ENCODE measurements around the gene FGF14.

The FGF14 gene

GRCh38 chr13:101773062-101773461, 628.8 kb downstream of the FGF14 start:
- no peak for DNase-seq

- DNase-seq = no peak
These were observed 634.7 kb downstream of the FGF14 start for GRCh38 chr13:101767131-101767530.

GRCh38 chr13:101763191-101763590, 638.7 kb downstream of the FGF14 start:
- no peak for DNase-seq

- peak in 1 of 5 experiments; percentile 22 for DNase-seq
These were observed 644.3 kb downstream of the FGF14 start for GRCh38 chr13:101757446-101758039.

- DNase-seq = no peak
These were observed 646.5 kb downstream of the FGF14 start for GRCh38 chr13:101755228-101755887.

GRCh38 chr13:101752432-101752831, 649.4 kb downstream of the FGF14 start:
- DNase-seq = no peak

- no peak for DNase-seq
These were observed 650.4 kb downstream of the FGF14 start for GRCh38 chr13:101751488-101751887.

- no peak for DNase-seq
These were observed 652.3 kb downstream of the FGF14 start for GRCh38 chr13:101749584-101749983.

- DNase-seq = no peak
These were observed 654.8 kb downstream of the FGF14 start for GRCh38 chr13:101747039-101747438.

- no peak for DNase-seq
These were observed 655.3 kb downstream of the FGF14 start for GRCh38 chr13:101746513-101746912.

GRCh38 chr13:101739382-101740178, 662.3 kb downstream of the FGF14 start:
- DNase-seq = no peak

GRCh38 chr13:101738336-101738735, 663.5 kb downstream of the FGF14 start:
- DNase-seq = no peak

- DNase-seq = no peak
These were observed 665.3 kb downstream of the FGF14 start for GRCh38 chr13:101736566-101736965.

GRCh38 chr13:101730420-101731000, 671.3 kb downstream of the FGF14 start:
- DNase-seq = no peak

- no peak for DNase-seq
These were observed 673.2 kb downstream of the FGF14 start for GRCh38 chr13:101728615-101729014.

- DNase-seq = no peak
These were observed 673.8 kb downstream of the FGF14 start for GRCh38 chr13:101728021-101728420.

- DNase-seq = no peak
These were observed 674.7 kb downstream of the FGF14 start for GRCh38 chr13:101727118-101727517.

- DNase-seq = no peak
These were observed 675.2 kb downstream of the FGF14 start for GRCh38 chr13:101726681-101727080.

- no peak for DNase-seq
These were observed 683.4 kb downstream of the FGF14 start for GRCh38 chr13:101718496-101718895.

GRCh38 chr13:101717353-101717752, 684.5 kb downstream of the FGF14 start:
- no peak for DNase-seq

- DNase-seq = no peak
These were observed 687.7 kb downstream of the FGF14 start for GRCh38 chr13:101714195-101714594.

GRCh38 chr13:101712026-101712348, 689.9 kb downstream of the FGF14 start:
- DNase-seq = no peak

GRCh38 chr13:101711307-101712025, 690.4 kb downstream of the FGF14 start:
- no peak for DNase-seq
